ENCODE measurements around the gene ICA1L. TPM values are rescaled to one million over a fixed set of nuclear protein-coding genes. Genes with fewer than 3 reads are reported as not detected.

Gene ICA1L
- total RNA-seq, 1 experiment from 2014 or later: 4.5 TPM

DNA sequence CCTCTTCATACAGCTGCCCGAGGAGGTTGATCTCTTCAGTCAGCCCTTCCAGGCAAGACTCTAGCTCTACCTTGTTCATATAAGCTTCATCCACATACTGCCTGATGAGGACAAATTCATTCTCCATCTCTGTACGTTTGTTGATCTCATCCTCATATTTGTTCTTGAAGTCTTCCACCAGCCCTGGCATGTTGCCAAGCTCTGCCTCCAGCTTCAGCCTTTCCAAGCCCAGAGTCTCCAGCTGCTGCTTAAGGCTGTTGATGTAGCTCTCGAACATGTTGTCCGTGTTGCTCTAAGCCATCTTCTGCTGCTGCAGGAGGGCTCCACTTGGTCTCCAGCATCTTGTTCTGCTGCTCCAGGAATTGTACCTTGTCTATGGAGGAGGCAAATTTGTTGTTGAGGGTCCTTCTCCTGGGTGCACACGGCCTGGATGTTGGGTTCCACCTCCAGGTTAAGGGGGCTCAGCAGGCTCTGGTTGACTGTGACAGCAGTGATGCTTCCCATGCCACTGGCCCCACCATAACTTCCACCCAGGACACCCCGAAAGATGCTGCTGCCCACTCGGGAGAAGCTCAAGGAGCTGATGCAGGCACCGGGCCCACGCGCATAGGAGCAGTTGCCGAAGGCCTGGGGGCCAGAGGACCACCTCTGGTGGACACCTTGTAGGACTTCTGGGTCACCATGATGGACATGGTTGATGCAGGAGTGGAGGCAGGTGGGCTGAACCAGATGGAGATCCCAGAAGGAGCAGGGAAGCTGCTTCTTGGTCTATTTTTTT lies 30.3 kb downstream of the ICA1L start:
- no peak overlapping the region; a peak in 2 of 7 replicates for H3K27ac Mint-ChIP-seq
- Histone ChIP-seq H3K23me2 (ENCODE audit: insufficient read length, low read depth, low read length, poor library complexity, severe bottlenecking) (no peaks in the 10 kb centered on the region), H4K91ac (ENCODE audit: insufficient read length, low read depth, low read length) (no peak overlapping the region), H3K9me3 (ENCODE audit: control insufficient read depth, low read depth, low read length) (no peaks in the 10 kb centered on the region), H3K79me1 (ENCODE audit: insufficient read depth, low read depth, low read length, poor library complexity, severe bottlenecking) (no peaks in the 10 kb centered on the region), H4K5ac (ENCODE audit: insufficient read length, low read depth, low read length) (no peak overlapping the region), H3T11ph (ENCODE audit: low read length) (no peak overlapping the region), H2BK5ac (ENCODE audit: insufficient read length, low read length) (no peak overlapping the region), H4K20me1 (ENCODE audit: control insufficient read depth, insufficient read depth, insufficient read length) (no peaks in the 10 kb centered on the region), H2BK15ac (ENCODE audit: low read depth, low read length) (no peak overlapping the region), H2BK120ac (ENCODE audit: low read depth, low read length, poor library complexity, severe bottlenecking) (no peak overlapping the region), H3K27ac (ENCODE audit: insufficient read length, low read depth, low read length) (no peak overlapping the region), H3K14ac (ENCODE audit: insufficient read depth, low read length) (no peak overlapping the region), H2BK12ac (ENCODE audit: insufficient read length, low read depth, low read length) (no peak overlapping the region), H3K56ac (ENCODE audit: insufficient read length, low read depth, low read length) (no peak overlapping the region), H2AK5ac (ENCODE audit: insufficient read length, low read length) (no peak overlapping the region), H2BK20ac (ENCODE audit: low read depth, low read length, poor library complexity, severe bottlenecking) (no peak overlapping the region), H3K4me2 (ENCODE audit: insufficient read depth, insufficient read length, low read length) (no peak overlapping the region), H3K9ac (ENCODE audit: extremely low read depth, insufficient read length, low read length) (no peak overlapping the region), H3K18ac (ENCODE audit: insufficient read length, low read depth, low read length) (no peak overlapping the region), H3K23ac (ENCODE audit: insufficient read length, low read depth, low read length) (no peak overlapping the region), H4K8ac (replicated peaks; ENCODE audit: insufficient read length, low read depth, low read length) (no peak overlapping the region), H2AFZ (ENCODE audit: low read length) (no peak overlapping the region), H3K27me3 (ENCODE audit: insufficient read depth, low read length) (no peaks in the 10 kb centered on the region), H3K4ac (ENCODE audit: low read depth, low read length) (no peak overlapping the region), H3K4me1 (ENCODE audit: insufficient read depth, low read length) (no peaks in the 10 kb centered on the region), H3K79me2 (ENCODE audit: insufficient read depth, low read length) (no peaks in the 10 kb centered on the region)
- H3K4me1 Mint-ChIP-seq: no peaks in the 10 kb centered on the region
- no peak overlapping the region for H3K4me3 Mint-ChIP-seq
- peaks cover 0 to 1% (median 0%) of the 10 kb centered on the region in 3 experiments; a peak in 1 of 7 replicates for H3K36me3 Mint-ChIP-seq (ENCODE audit: insufficient read depth in 1 of 3, low read depth in 3 of 3)
- TF ChIP-seq, protein P1, sequence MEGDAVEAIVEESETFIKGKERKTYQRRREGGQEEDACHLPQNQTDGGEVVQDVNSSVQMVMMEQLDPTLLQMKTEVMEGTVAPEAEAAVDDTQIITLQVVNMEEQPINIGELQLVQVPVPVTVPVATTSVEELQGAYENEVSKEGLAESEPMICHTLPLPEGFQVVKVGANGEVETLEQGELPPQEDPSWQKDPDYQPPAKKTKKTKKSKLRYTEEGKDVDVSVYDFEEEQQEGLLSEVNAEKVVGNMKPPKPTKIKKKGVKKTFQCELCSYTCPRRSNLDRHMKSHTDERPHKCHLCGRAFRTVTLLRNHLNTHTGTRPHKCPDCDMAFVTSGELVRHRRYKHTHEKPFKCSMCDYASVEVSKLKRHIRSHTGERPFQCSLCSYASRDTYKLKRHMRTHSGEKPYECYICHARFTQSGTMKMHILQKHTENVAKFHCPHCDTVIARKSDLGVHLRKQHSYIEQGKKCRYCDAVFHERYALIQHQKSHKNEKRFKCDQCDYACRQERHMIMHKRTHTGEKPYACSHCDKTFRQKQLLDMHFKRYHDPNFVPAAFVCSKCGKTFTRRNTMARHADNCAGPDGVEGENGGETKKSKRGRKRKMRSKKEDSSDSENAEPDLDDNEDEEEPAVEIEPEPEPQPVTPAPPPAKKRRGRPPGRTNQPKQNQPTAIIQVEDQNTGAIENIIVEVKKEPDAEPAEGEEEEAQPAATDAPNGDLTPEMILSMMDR (conservative IDR thresholded peaks at IDR 0.05): no peak
- WGBS (ENCODE audit: extremely low coverage, insufficient read length, low lambda C conversion rate): no CpG with 5 or more reads among the region's 11 CpGs
- H3K9me3 Mint-ChIP-seq: peaks cover 5 to 10% of the 10 kb centered on the region in 2 experiments; a peak in 4 of 5 replicates
- H3K27me3 Mint-ChIP-seq (ENCODE audit: low read depth): no peaks in the 10 kb centered on the region; the same call in 1 of the 2 replicates
- no peak for DNase-seq
